GM23338 (cell line): ENCODE results near the gene VTA1. TPM values are rescaled to one million over a fixed set of nuclear protein-coding genes. Genes with fewer than 3 reads are reported as not detected.

ENCODE experiments used
- CREB1 ChIP-seq: fragments of 250-450 bp; sonication (Bioruptor Pico); IDR thresholded peaks from 2 replicates; pipeline ENCODE4 v1.5.0; 2020; ENCODE audit warnings: low read depth, mild to moderate bottlenecking, moderate library complexity
- ETS1 ChIP-seq: IDR thresholded peaks from 2 replicates; pipeline ENCODE4 v1.6.1; 2016; ENCODE audit warnings: antibody characterized with exemption
- EZH2 ChIP-seq: fragments of 200-600 bp; sonication (generic); IDR thresholded peaks from one replicate; pipeline ENCODE4 v1.8.0; 2017; ENCODE audit warnings: antibody characterized with exemption, mild to moderate bottlenecking, low read depth; ENCODE audit not compliant: unreplicated experiment
- EZH2phosphoT487 ChIP-seq: fragments of 200-600 bp; sonication (generic); IDR thresholded peaks from one replicate; pipeline ENCODE4 v1.8.1; 2018; ENCODE audit warnings: antibody characterized with exemption; ENCODE audit not compliant: unreplicated experiment
- JUNB ChIP-seq: IDR thresholded peaks from one replicate; pipeline ENCODE4 v1.6.1; 2016; ENCODE audit warnings: antibody characterized with exemption; ENCODE audit not compliant: unreplicated experiment
- POLR2AphosphoS5 ChIP-seq: IDR thresholded peaks from 2 replicates; pipeline ENCODE4 v1.6.1; 2016; ENCODE audit warnings: antibody characterized with exemption, low read depth
- REST ChIP-seq: IDR thresholded peaks from one replicate; pipeline ENCODE4 v1.6.1; 2018; ENCODE audit warnings: antibody characterized with exemption; ENCODE audit not compliant: unreplicated experiment
- STAT1 ChIP-seq: IDR thresholded peaks from one replicate; pipeline ENCODE4 v1.6.1; 2016; ENCODE audit warnings: antibody characterized with exemption; ENCODE audit not compliant: unreplicated experiment
- ZNF114 ChIP-seq: fragments of 250-450 bp; sonication (Bioruptor Pico); IDR thresholded peaks from 2 replicates; pipeline ENCODE4 v1.5.0; 2020; ENCODE audit warnings: mild to moderate bottlenecking, moderate library complexity
- ZNF331 ChIP-seq: fragments of 250-450 bp; sonication (Bioruptor Pico); IDR thresholded peaks from 2 replicates; pipeline ENCODE4 v1.5.0; 2020; ENCODE audit warnings: low read depth, mild to moderate bottlenecking, moderate library complexity
- ZNF462 ChIP-seq: fragments of 250-450 bp; sonication (Bioruptor Pico); IDR thresholded peaks from 2 replicates; pipeline ENCODE4 v1.5.0; 2020; ENCODE audit warnings: mild to moderate bottlenecking, moderate library complexity
- polyA plus RNA-seq: library from polyadenylated mRNA; unstranded; fragments of >200 nt; fragmentation: Nextera tagmentation; extraction: Ambion mirVana; gene quantifications from 2 replicates; pipeline ENCODE4 v1.2.1, GENCODE V29; 2016
- total RNA-seq: library from RNA; depleted of rRNA; stranded (reverse); fragments of >200 nt; shearing (Covaris generic); gene quantifications from 2 replicates; pipeline ENCODE4 v1.2.3, GENCODE V29; 2014

Gene VTA1
- total and polyA plus RNA-seq, 2 experiments from 2014 or later, result 102 to 104 TPM

- TF ChIP-seq ZNF462, result no peak
- TF ChIP-seq EZH2phosphoT487, result no peak
- no peak for TF ChIP-seq ZNF331 (CRISPR knock-in tag)
- no peak for TF ChIP-seq STAT1
- no peak for TF ChIP-seq EZH2
- TF ChIP-seq REST, result no peak
- no peak for TF ChIP-seq JUNB
- TF ChIP-seq ETS1, result no peak
- TF ChIP-seq CREB1 (CRISPR knock-in tag), result no peak
- no peak for TF ChIP-seq POLR2AphosphoS5
- no peak for TF ChIP-seq ZNF114 (CRISPR knock-in tag)
These were observed 15.7 kb downstream of the VTA1 start (continued) for GRCh38 chr6:142162780-142163179.
